NCI-H1436 (cell line): ENCODE measurements around the gene PPARG.
"Not testable (repeated sequence)": the region's sequence is repeated elsewhere in the genome, so short reads cannot be mapped to it uniquely, and the experiment has no call there.

ENCODE experiments used
- DNase-seq: peaks from one replicate; lab custom pipeline; 2025; lab: John Stamatoyannopoulos, UW

The PPARG gene

DNA sequence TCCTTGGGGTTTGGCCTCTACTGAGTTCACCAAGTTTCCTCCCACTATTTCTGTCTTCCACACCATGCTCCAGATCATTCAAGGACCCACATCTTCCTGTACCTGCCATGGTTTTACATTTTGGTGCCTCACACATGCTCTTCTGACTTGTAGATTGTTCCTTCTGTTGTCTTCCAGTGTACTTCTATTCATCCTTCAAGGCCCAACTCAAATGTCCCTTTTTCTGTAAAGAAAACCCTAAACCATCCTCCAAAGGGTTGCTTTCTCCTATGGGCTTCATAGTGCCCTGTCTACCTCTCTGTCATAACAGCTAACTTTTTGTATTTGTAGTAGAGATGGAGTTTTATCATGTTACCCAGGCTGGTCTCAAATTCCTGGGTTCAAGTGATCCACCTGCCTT lies 175.3 kb downstream of the PPARG start:
- DNase-seq, result no peak

DNA sequence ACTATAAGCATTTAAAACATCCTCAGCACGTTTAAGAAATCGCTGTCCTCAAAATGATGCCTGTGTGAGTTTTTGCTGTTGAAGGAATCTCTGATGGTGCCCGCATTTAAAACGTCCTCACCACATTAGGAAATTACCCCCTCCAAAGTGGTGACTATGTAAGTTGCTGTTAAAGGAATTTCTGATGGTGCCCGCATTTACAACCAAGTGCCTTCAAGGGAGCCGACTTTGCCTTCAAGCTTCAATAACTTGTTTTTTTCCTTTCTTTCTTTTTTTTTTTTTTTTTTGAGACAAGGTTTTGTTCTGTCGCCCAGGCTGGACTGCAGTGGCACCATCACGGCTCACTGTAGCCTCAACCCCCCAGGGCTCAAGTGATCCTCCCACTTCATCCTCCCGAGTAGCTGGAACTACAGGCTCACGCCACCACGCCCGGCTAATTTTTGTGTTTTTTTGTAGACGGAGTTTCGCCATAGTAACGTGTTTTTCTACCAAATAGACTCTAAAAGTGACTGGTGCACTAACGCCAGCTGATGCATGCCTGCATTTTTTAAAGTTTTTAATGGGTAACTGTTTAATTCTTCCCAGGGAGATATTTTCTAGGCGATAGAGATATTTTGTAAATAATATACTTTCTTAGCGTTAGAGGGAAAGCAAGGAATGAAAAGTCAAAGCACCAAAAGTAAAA lies 176.4 kb downstream of the PPARG start:
- DNase-seq, result no peak

DNA sequence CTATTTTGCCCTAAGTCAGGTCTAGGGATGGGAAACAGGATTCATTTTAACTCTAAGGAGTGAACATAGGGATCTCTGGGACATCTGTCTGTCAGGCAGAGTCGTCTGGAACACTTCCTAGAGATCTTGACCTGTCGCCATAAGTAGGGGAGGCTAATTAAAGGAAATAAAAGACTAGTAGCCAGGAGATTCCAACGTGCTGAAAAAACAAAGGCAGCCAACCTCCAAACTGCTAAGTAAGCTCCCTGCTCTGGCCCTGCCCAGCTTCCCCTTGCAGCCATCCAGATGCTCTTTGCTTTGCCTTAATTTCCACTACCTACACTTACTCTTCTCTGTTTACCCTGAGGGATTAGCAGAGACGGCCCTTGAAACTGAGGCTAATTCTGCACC lies 177.0 kb downstream of the PPARG start:
- DNase-seq, result no peak

DNA sequence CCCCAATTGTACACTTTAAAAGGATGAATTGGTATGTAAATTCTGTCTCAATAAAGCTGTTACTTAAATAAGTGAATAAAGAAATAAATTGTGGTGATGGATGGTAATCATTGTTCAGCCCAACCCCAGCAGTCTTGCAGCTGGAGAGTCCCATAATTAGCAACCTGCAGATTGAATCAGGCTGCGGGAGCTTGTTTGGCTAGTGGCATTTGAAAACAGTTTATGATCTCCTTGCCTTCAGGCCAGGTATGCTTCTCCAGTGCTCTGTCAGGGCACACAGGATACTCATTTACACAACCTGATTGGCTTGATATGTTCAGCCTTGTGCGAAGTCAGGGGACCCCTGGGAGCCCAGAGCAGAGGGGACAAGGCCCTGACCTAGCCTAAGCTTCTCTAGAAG lies 178.9 kb downstream of the PPARG start:
- no peak for DNase-seq

DNA sequence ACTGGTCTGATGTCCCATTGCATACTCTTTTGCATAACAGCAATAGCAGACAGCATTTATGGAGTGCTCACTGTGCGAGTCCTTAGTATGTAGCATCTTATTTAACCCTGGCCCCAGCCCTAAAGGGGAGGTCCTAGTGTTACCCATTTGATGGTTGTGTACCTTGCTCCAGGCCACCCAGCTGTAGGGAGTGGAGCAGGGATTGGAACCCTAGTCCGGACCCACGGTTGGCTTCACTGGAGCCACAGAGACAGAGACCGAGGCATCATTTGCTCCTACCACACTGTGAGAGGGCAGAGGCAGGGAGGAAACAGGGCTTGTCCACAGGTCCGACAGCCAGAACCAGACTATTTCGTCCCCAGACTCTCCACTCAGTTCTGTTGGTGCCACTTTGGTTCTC lies 179.4 kb downstream of the PPARG start:
- no peak for DNase-seq

DNA sequence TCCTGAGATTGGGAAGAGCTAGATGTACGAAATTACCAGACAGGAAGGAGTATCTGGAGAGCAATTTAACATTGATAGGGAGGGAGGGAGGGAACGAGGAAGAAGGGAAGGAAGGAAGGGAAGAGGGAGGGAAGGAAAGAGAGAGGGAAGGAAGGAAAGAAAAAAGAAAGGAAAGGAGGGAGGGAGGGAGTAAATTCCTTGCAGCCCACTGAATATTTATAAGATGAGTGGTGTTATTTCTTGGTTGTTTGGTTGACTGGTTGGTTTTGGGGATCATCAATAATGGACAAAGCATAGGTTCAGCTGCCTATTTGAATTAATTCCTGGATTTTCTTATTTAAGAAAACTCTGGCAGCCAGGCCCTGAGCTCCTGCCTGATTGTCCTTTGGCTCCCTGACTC lies 179.9 kb downstream of the PPARG start:
- DNase-seq, result no peak

DNA sequence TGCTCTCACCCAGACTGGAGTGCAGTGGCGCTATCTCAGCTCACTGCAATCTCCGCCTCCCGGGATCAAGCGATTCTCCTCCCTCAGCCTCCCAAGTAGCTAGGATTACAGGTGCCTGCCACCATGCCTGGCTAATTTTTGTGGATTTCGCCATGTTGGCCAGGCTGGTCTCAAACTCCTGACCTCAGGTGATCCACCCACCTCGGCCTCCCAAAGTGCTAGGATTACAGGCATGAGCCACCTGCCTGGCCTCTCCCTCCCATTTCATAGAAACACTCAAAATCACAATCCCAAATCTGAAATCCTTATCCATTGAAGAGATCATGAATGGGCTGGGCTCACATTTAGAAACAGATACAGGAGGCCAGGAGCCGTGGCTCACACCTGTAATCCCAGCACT lies 180.4 kb downstream of the PPARG start:
- not testable (repeated sequence) for DNase-seq

DNA sequence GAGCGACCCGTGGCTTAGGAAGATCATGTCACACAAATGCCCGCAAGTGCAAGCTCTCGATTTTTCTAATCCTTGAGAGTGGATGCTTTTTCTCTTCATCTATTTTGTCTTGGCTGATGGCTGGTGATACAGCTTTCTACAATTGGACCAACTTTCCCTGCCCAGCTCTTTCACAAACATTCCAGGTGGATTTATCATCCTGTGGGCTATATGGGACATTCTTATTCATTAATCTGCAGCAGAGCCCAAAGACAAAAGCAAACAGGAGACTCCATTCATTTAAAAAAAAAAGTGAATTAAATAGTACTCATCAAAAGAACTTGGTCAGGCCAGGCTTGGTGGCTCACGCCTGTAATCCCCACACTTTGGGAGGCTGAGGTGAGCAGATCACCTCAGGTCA lies 181.2 kb downstream of the PPARG start:
- no peak for DNase-seq

DNA sequence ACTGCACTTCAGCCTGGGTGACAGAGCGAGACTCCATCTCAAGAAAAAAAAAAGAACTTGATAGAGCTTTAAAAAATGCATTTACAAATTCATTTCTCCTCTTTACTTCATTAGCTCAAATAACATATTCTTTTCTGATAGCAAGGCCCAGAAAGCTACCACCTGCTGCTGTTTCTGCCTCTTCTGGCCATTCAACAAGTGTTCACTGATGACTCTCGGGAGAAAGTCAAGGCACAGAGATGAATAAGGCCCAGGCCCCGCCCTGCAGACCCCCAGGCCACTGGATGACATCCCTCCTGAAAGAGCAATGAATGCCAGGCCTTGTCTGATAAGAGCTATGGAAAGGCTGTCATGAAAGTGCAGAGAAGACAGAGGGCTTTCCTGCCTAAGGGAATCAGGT lies 181.8 kb downstream of the PPARG start:
- no peak for DNase-seq

DNA sequence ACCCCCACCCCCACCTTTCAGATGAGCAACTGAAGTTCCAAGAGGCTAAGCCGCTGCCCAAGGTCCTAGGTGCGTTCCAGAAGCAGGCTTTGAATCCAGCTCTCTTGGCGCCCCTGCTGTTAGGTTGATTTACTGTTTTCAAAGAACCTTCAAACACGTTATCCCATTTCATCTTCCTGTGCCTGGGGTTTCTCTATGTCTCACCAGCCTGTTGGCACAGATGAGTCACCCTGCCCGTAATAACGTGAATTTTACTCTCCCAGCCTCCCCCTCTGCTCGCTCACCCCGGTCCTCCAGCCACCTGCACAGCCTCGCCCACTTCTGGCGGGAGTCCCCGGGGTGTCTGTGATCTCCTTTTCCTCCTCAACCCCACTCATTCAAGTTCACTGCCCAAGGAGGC lies 182.4 kb downstream of the PPARG start:
- DNase-seq, result no peak

DNA sequence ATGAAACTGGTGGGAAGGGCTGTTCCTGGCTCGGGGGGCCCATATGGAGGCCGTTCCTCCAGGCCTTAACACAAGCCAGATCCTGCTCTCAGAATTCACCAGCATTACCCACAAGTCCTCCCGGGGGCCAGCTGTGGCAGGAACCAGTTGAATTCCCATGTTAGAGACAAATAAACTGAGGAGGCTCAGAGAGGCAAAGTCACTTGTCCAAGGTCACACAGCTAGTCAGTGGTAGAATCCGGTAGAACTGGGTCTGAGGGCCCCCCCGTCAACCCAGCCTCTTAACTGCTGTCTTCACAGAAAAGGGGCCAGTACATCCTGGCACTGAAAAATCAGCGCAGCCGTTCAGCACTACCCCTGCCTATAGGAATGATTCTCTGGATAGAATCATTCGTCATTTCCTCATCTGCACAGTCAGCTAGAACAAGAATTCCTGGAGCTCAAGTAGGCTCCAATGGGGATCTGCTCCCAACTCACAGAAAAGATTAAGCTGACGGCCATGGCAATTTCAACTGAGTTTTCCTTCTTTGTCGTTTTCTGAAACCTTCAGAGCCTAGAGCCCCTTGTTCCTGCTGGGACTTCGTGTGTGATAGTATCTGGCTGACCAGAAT lies 183.2 kb downstream of the PPARG start:
- no peak for DNase-seq

DNA sequence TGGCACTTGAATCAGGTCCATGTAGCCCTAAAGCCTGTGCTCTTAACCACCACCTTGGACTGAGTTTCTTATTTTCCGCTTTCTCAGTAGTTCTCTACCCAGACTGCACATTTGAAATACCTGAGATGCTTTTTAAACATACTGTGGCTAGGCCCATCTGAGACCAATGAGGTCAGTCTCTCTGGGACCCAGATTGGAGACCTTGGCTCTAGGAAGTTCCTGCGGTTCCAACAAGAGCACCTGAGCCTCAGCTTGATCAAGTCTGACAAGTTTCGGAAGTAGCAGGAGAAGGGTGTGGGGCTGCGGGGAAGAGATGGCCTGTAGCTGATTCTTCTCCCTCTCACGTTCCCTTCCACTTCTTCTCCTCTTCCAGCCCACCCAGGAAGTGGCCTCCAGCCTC lies 183.9 kb downstream of the PPARG start:
- no peak for DNase-seq

DNA sequence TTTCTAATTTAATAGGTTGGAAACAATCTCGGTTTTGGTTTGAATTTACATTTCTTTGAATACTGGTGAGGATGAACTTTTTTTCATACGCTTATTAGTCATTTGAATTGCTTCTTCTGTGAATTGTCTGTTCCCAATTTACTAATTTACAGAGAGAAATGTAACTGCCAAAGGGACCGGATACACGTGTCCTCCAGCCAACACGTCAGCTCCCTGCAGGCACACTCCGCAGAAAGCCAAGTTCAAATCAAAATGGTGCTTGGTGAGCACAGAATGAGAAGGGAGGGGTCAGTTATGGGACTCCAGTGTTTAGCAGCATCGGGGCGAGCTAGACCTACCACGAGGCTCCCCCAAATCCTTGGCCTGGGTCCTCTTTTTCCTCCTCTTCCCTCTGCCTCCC lies 184.6 kb downstream of the PPARG start:
- no peak for DNase-seq

DNA sequence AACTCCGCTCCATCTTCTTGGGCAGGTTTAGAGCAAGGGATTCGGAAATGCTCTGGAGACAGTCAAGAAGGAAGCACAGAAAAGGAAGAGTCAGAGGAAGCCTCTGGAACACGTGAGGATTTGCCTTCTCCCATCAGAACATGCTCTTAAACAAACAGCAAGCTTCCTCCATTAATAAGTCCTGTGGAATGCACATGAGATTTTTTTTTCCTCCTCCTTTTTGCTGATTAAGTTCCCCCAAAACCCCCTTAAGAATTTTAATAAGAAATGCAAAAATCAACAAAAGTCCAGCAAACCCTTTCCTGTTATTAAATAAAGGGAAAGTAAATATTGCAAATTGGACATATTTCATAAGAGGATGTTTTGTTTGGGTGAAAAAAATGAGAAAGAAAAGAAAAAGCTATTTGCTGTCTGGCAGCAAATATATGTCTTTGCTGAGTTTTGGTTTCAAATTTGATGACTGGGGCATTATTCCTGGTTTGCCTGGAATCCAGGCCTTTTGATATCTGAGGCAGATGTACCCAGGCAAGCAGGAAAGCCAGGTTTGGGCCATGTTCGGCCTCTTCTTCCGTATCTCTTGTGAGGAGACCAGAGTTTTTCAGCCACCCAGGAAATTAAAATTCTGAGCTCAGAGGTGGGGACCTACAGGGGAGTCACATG lies 187.5 kb downstream of the PPARG start:
- DNase-seq, result no peak

DNA sequence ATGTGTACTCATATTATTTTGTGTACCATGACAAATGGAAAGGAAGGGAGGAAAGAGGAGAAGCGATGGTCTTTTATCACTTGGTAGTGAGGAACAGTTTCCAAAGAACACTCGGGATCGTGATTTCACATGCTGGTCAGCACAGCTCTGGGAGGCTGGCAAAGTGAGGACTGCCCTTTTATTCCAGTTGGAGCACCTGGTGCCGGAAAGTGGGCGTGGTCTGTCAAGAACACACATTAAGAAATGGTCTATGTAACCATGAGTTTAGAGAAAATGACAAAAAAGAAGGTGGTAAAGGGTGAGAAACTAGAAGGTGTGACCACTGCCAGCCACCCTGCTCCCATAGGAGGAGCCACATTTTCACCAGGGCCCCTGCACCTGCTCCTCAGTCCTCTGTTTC lies 188.4 kb downstream of the PPARG start:
- no peak for DNase-seq

DNA sequence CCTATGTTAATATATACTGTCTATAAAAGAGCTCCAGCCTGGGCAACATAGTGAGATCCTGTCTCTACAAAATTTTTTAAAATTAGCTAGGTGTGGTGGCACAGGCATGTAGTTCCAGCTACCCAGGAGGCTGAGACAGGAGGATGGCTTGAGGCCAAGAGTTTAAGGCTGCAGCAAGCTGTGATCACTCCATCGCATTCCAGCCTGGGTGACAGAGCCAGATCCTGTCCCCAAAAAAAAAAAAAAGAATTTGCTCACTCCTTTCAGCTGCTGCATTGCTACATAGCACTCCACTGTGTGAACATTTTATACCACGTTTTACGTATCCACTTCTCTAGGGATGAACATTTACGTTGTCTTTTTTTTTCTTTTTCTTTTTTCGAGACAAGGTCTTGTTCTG lies 189.5 kb downstream of the PPARG start:
- DNase-seq, result no peak

DNA sequence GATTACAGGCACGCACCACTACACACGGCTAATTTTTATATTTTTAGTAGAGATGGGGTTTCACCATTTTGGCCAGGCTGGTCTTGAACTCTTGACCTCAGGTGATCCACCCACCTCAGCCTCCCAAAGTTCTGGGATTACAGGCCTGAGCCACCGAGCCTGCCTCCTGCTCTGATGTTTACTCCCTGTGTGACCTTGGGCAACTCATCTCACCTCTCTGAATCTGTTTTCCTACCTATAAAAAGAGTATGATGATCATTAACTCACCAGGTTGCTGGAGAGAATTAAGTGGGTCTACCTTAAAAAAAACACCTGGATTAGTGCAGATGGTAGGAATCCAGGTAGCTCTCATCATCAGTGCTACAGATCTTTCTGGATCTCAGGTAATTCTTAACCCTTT lies 190.3 kb downstream of the PPARG start:
- DNase-seq, result not testable (repeated sequence)

DNA sequence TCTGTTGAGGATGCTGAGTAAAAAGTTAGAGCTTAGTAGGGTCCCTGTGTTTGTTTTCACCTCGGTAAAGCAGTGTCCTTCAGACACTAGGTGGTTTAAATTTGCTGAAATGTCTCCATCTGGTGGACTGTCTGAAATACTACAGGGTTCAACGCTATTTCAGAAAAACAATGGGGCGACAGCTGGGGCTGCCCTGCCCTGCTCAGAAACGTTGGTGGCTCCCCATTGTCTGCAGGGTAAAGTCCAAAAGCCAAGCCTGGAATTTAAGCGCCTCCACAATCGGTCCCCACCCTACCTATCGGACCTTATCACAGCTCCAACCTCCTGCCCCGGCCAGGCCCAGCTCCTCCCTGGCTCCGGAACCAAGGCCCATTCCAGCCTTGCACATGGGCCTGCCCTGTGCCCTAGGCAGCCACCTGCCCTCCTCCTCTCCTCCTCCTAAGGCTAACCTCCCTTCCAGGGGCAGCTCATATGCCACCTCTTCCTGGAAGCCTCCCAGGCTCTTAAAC lies 191.1 kb downstream of the PPARG start:
- no peak for DNase-seq

DNA sequence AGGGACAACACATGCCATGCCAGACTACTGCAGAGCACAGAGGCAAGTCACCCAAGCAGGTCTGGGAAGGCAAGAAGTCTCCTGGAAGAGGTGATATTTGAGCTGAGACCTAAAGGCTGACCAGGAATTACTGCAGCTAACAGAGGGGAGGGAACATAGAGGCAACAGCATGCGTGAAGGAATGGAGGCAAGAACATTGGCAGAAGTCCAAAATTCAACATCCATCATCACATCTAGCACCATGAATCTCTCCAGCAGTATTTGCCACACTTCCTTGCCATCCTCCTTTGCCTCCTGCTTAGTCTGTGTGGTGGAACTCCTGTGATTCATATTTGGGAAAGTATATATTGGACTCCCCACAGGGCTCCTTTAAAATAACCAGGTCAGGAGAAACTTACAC lies 194.5 kb downstream of the PPARG start:
- no peak for DNase-seq

DNA sequence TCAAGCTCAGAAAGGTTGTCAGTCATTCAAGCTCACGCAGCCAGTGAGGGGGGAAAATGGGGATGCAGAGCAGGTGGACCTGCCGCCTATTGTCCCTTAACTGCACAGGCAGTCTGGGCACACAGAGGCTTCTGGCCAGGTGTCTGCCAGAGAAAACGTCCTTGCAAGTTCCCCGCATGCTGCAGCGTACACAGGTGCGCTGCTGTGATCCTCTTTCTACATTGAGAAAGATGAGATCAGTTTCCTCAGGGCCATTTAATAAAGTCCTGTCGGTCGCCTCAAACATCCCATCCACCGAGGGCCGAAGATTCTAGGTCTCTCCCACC lies 195.0 kb downstream of the PPARG start:
- no peak for DNase-seq
